HepG2 (cell line): Measurements from ENCODE around the gene CMIP. TPM values are rescaled to one million over a fixed set of nuclear protein-coding genes. Genes with fewer than 3 reads are reported as not detected.

Experiments used
- ATRX ChIP-seq: sonication (generic); formaldehyde crosslinking; IDR thresholded peaks from 2 replicates; pipeline ENCODE4 v1.4.0; 2020; ENCODE audit warnings: missing genetic modification reagents, borderline replicate concordance
- FOXA1 ChIP-seq, 2 experiments: fragments of 450-650 bp in 1 of 2; sonication (generic) in 1 of 2; formaldehyde crosslinking in 1 of 2; IDR thresholded peaks; 2 replicates each; pipeline versions ENCODE4 v1.4.0 to v1.6.1; 2016 to 2020; ENCODE audit warnings: missing genetic modification reagents in 1 of 2
- FOXK2 ChIP-seq: fragments of 450-650 bp; IDR thresholded peaks from 2 replicates; pipeline ENCODE4 v1.6.1; 2016
- FOXP1 ChIP-seq, 2 experiments: fragments of 450-650 bp in 1 of 2; IDR thresholded peaks; 2 replicates each; pipeline ENCODE4 v1.6.1; 2017 to 2018; ENCODE audit warnings: antibody characterized with exemption in 1 of 2
- GABPB1 ChIP-seq: IDR thresholded peaks from 2 replicates; pipeline ENCODE4 v1.6.1; 2016; ENCODE audit warnings: mild to moderate bottlenecking, missing genetic modification reagents, moderate library complexity, missing compliant biosample characterization
- MZF1 ChIP-seq: sonication (generic); formaldehyde crosslinking; IDR thresholded peaks from 2 replicates; pipeline ENCODE4 v1.8.1; 2023; ENCODE audit warnings: mild to moderate bottlenecking, missing genetic modification reagents, borderline replicate concordance
- NFE2 ChIP-seq: sonication (generic); formaldehyde crosslinking; IDR thresholded peaks from 2 replicates; pipeline ENCODE4 v1.4.0; 2020; ENCODE audit warnings: missing genetic modification reagents
- NFE2L1 ChIP-seq: sonication (generic); formaldehyde crosslinking; IDR thresholded peaks from 2 replicates; pipeline ENCODE4 v1.4.0; 2020; ENCODE audit warnings: missing genetic modification reagents, mild to moderate bottlenecking, borderline replicate concordance
- SALL1 ChIP-seq: sonication (generic); formaldehyde crosslinking; IDR thresholded peaks from 2 replicates; pipeline ENCODE4 v1.8.0; 2022; ENCODE audit warnings: mild to moderate bottlenecking, missing genetic modification reagents
- TAF15 ChIP-seq: fragments of 200-400 bp; formaldehyde crosslinking; IDR thresholded peaks from one replicate; pipeline ENCODE4 v1.6.1; 2018; ENCODE audit warnings: mild to moderate bottlenecking, low read depth, low read length; ENCODE audit not compliant: poor library complexity, severe bottlenecking
- ZBTB7A ChIP-seq: sonication (generic); formaldehyde crosslinking; IDR thresholded peaks from 2 replicates; pipeline ENCODE4 v1.8.0; 2022; ENCODE audit warnings: mild to moderate bottlenecking, missing genetic modification reagents
- ZFP90 ChIP-seq: sonication (generic); formaldehyde crosslinking; IDR thresholded peaks from 2 replicates; pipeline ENCODE4 v1.8.0; 2022; ENCODE audit warnings: missing genetic modification reagents, mild to moderate bottlenecking, inconsistent platforms, borderline replicate concordance
- ZNF224 ChIP-seq: sonication (generic); formaldehyde crosslinking; IDR thresholded peaks from 2 replicates; pipeline ENCODE4 v1.5.0; 2020; ENCODE audit warnings: mild to moderate bottlenecking, missing genetic modification reagents
- ZNF34 ChIP-seq: sonication (generic); formaldehyde crosslinking; IDR thresholded peaks from 2 replicates; pipeline ENCODE4 v1.4.0; 2020; ENCODE audit warnings: mild to moderate bottlenecking, missing genetic modification reagents, borderline replicate concordance
- ZNF343 ChIP-seq: sonication (generic); formaldehyde crosslinking; IDR thresholded peaks from 2 replicates; pipeline ENCODE4 v1.4.0; 2020; ENCODE audit warnings: mild to moderate bottlenecking, missing genetic modification reagents
- ZSCAN9 ChIP-seq: IDR thresholded peaks from 2 replicates; pipeline ENCODE4 v1.6.1; 2016; ENCODE audit warnings: borderline replicate concordance
- polyA plus RNA-seq, 8 experiments: library from polyadenylated mRNA; depleted of rRNA in 3 of 8; stranded (reverse) in 7 of 8; unstranded in 1 of 8; fragments of >200 nt; fragmentation: Illumina TruSeq in 4 of 8; extraction: Trizol in 4 of 8; gene quantifications; 2 replicates each; pipeline versions ENCODE4 v1.2.1 to v1.2.3, GENCODE V29; 2011 to 2016; ENCODE audit warnings: low read depth in 4 of 8, missing spikeins in 1 of 8, mixed read lengths in 1 of 8; ENCODE audit not compliant: insufficient read depth in 1 of 8
- total RNA-seq, 5 experiments: library from RNA; depleted of rRNA; stranded (reverse); fragments of >200 nt; fragmentation: Illumina TruSeq; extraction: Trizol; gene quantifications; 2 replicates each; pipeline ENCODE4 v1.2.3, GENCODE V29; 2016; ENCODE audit warnings: low read depth in 1 of 5
- TF ChIP-seq, protein P1 (sequence below): sonication (generic); formaldehyde crosslinking; conservative IDR thresholded peaks from 2 replicates; pipeline ENCODE4 v1.8.0; 2022; ENCODE audit warnings: mild to moderate bottlenecking, moderate library complexity, missing genetic modification reagents
- TF ChIP-seq, protein P2 (sequence below): sonication (generic); formaldehyde crosslinking; IDR thresholded peaks from 2 replicates; pipeline ENCODE4 v1.5.0; 2020; ENCODE audit warnings: missing genetic modification reagents
- TF ChIP-seq, protein P3 (sequence below): IDR thresholded peaks from 2 replicates; pipeline ENCODE4 v1.6.1; 2016; ENCODE audit warnings: mild to moderate bottlenecking
- TF ChIP-seq, protein P4 (sequence below): sonication (generic); formaldehyde crosslinking; IDR thresholded peaks from 2 replicates; pipeline ENCODE4 v1.5.0; 2020; ENCODE audit warnings: mild to moderate bottlenecking, missing genetic modification reagents
- TF ChIP-seq, protein P5 (sequence below): sonication (generic); formaldehyde crosslinking; IDR thresholded peaks from 2 replicates; pipeline ENCODE4 v1.5.0; 2020; ENCODE audit warnings: missing genetic modification reagents
- TF ChIP-seq, protein P6 (sequence below): sonication (generic); formaldehyde crosslinking; conservative IDR thresholded peaks from 2 replicates; pipeline ENCODE4 v1.4.0; 2020; ENCODE audit warnings: missing genetic modification reagents

Gene CMIP
- total and polyA plus RNA-seq, 2 of the 13 experiments (the other 11 are each of a cell fraction or from before 2014, with no cell fraction given): 10.9 to 18.1 TPM

DNA sequence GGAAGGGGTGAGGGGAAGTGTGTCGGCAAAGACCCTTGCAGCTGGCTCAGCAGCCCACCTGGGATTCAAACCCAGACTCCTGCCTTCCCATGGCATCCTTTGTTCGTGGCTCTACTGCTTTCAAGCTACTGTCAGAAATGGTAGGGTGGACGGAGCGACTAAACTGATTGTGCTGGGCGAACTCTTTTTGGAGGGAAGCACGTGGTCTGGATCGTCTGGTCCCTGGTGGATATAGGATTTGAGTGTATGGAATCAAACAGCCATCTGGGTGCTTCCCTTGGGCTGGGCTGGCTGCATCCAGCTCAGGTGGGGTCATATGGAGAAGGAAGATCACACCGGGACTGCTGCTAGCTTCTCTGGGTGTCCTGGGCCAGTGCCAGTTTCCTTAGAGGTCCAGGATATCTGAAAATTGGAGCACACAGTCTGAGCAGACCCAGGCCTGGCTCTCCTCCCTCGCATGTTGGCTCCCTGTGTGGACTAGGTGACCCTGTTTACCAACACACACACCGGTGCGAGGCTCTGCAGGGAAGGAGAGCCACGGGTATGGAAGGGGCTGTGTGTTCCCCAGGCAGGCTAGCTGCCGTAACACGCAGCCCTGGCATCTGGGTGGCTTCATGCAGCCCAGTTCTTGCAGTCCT is 8.6 kb downstream of the CMIP start (continued):
- TF ChIP-seq, protein P1, sequence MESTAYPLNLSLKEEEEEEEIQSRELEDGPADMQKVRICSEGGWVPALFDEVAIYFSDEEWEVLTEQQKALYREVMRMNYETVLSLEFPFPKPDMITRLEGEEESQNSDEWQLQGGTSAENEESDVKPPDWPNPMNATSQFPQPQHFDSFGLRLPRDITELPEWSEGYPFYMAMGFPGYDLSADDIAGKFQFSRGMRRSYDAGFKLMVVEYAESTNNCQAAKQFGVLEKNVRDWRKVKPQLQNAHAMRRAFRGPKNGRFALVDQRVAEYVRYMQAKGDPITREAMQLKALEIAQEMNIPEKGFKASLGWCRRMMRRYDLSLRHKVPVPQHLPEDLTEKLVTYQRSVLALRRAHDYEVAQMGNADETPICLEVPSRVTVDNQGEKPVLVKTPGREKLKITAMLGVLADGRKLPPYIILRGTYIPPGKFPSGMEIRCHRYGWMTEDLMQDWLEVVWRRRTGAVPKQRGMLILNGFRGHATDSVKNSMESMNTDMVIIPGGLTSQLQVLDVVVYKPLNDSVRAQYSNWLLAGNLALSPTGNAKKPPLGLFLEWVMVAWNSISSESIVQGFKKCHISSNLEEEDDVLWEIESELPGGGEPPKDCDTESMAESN: no peak
- TF ChIP-seq ZNF343 (CRISPR knock-in tag): no peak
- TF ChIP-seq ZBTB7A (CRISPR knock-in tag): no peak
- TF ChIP-seq SALL1 (CRISPR knock-in tag): peak; percentile 23; the same call in 1 of the 2 replicates
- TF ChIP-seq, protein P2, sequence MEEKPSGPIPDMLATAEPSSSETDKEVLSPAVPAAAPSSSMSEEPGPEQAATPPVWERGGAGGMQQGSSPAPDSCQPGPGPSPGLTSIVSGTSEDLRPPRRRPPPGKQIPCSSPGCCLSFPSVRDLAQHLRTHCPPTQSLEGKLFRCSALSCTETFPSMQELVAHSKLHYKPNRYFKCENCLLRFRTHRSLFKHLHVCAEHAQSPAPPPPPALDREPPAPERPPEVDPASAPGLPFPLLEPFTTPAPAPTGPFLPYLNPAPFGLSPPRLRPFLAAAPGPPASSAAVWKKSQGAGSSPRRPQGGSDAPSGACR: peak; percentile 36; the same call in 1 of the 2 replicates
- no peak for TF ChIP-seq NFE2
- TF ChIP-seq TAF15: no peak
- no peak for TF ChIP-seq ZSCAN9 (CRISPR knock-in tag)
- TF ChIP-seq, protein P3, sequence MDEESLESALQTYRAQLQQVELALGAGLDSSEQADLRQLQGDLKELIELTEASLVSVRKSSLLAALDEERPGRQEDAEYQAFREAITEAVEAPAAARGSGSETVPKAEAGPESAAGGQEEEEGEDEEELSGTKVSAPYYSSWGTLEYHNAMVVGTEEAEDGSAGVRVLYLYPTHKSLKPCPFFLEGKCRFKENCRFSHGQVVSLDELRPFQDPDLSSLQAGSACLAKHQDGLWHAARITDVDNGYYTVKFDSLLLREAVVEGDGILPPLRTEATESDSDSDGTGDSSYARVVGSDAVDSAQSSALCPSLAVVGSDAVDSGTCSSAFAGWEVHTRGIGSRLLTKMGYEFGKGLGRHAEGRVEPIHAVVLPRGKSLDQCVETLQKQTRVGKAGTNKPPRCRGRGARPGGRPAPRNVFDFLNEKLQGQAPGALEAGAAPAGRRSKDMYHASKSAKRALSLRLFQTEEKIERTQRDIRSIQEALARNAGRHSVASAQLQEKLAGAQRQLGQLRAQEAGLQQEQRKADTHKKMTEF (CRISPR knock-in tag): no peak
- no peak for TF ChIP-seq ZFP90
- TF ChIP-seq FOXA1 (IDR thresholded peaks at IDR 0.05): no peak
- peak; percentile 71 for TF ChIP-seq FOXA1 (CRISPR knock-in tag; IDR thresholded peaks at IDR 0.05)
- no peak for TF ChIP-seq ZNF224 (CRISPR knock-in tag)
- TF ChIP-seq, protein P4, sequence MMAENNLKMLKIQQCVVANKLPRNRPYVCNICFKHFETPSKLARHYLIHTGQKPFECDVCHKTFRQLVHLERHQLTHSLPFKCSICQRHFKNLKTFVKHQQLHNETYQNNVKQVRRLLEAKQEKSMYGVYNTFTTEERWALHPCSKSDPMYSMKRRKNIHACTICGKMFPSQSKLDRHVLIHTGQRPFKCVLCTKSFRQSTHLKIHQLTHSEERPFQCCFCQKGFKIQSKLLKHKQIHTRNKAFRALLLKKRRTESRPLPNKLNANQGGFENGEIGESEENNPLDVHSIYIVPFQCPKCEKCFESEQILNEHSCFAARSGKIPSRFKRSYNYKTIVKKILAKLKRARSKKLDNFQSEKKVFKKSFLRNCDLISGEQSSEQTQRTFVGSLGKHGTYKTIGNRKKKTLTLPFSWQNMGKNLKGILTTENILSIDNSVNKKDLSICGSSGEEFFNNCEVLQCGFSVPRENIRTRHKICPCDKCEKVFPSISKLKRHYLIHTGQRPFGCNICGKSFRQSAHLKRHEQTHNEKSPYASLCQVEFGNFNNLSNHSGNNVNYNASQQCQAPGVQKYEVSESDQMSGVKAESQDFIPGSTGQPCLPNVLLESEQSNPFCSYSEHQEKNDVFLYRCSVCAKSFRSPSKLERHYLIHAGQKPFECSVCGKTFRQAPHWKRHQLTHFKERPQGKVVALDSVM (CRISPR knock-in tag): no peak
- TF ChIP-seq ZNF34 (CRISPR knock-in tag): no peak
- no peak for TF ChIP-seq MZF1 (CRISPR knock-in tag)
- TF ChIP-seq, protein P5, sequence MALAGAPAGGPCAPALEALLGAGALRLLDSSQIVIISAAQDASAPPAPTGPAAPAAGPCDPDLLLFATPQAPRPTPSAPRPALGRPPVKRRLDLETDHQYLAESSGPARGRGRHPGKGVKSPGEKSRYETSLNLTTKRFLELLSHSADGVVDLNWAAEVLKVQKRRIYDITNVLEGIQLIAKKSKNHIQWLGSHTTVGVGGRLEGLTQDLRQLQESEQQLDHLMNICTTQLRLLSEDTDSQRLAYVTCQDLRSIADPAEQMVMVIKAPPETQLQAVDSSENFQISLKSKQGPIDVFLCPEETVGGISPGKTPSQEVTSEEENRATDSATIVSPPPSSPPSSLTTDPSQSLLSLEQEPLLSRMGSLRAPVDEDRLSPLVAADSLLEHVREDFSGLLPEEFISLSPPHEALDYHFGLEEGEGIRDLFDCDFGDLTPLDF (CRISPR knock-in tag): no peak
- TF ChIP-seq NFE2L1 (CRISPR knock-in tag): no peak; the same call in 1 of the 2 replicates
- no peak for TF ChIP-seq FOXK2
- no peak for TF ChIP-seq GABPB1
- no peak for TF ChIP-seq ATRX (CRISPR knock-in tag)
- TF ChIP-seq, protein P6, sequence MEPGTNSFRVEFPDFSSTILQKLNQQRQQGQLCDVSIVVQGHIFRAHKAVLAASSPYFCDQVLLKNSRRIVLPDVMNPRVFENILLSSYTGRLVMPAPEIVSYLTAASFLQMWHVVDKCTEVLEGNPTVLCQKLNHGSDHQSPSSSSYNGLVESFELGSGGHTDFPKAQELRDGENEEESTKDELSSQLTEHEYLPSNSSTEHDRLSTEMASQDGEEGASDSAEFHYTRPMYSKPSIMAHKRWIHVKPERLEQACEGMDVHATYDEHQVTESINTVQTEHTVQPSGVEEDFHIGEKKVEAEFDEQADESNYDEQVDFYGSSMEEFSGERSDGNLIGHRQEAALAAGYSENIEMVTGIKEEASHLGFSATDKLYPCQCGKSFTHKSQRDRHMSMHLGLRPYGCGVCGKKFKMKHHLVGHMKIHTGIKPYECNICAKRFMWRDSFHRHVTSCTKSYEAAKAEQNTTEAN: no peak
- TF ChIP-seq FOXP1 (IDR thresholded peaks at IDR 0.05): no peak
- TF ChIP-seq FOXP1 (CRISPR knock-in tag; IDR thresholded peaks at IDR 0.05): peak; percentile 61
